Measurements from ENCODE around the gene GMPR.
A peak's percentile ranks its signal among the peaks of the same experiment; 100 is the strongest.
"Not testable (repeated sequence)": the region's sequence is repeated elsewhere in the genome, so short reads cannot be mapped to it uniquely, and the experiment has no call there.

The GMPR gene

DNA sequence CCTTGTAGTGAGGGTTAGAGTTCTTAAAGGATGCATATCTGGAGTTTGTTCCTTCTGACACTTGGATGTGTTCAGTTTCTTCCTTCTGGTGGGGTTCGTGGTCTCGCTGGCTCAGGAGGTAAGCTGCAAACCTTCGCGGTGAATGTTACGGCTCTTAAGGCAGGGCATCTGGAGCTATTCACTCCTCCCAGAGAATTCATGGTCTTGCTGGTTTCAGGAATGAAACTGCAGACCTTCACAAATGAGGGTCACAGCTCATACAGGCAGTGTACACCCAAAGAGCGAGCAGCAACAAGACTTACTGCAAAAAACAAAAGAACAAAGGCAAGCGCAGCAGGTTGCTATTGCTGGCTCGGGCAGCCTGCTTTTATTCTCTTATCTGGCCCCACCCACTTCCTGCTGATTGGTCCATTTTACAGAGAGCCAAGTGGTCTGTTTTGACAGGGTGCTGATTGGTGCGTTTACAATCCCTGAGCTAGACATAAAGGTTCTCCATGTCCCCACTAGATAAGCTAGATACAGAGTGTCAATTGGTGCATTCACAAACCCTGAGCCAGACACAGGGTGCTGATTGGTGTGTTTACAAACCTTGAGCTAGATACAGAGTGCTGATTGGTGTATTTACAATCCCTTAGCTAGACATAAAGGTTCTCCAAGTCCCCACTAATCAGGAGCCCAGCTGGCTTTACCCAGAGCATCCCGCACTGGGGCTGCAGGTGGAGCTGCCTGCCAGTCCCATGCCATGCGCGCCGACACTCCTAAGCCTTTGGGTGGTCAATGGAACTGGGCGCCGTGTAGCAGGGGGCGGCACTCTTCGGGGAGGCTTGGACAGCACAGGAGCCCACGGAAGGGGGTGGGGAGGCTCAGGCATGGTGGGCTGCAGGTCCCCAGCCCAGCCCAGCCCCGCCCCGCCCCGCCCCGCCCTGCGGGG is 12.0 kb upstream of the GMPR start:
- not testable (repeated sequence) for DNase-seq

DNA sequence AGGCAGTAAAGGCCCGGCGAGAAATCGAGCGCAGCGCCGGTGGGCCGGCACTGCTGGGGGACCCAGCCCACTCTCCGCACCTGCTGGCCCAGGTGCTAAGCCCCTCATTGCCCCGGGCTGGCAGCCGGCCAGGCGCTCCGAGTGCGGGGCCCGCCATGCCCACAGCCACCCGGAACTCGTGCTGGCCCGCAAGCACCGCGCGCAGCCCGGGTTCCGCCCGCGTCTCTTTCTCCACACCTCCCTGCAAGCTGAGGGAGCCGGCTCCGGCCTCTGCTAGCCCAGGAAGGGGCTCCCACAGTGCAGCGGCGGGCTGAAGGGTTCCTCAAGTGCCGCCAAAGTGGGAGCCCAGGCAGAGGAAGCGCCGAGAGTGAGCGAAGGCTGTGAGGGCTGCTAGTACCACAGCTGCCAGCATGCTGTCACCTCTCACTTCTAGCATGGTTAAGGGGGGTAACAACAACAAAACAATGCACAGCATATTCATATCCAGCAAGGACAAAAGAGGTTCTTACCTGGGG is 11.3 kb upstream of the GMPR start:
- DNase-seq: no peak

DNA sequence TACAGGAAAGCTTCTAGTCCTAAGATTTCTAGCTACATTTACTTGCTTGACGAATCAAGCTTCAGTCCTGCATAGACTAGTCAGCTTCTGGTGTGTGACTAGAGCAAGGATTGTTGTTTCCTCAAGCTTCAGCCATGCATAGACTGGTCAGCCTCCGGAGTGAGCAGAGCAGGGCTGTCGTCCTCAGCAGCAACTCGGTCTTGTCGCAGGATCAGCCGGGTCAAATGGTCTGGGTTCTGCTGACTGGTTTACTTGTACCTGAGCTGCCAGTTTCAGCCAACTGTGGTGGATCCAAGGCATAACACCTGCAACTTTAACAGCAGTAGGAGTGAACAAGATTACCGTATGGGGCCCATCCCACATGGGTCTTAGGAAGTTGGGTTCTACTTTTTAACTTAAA is 10.8 kb upstream of the GMPR start:
- no peak for DNase-seq

DNA sequence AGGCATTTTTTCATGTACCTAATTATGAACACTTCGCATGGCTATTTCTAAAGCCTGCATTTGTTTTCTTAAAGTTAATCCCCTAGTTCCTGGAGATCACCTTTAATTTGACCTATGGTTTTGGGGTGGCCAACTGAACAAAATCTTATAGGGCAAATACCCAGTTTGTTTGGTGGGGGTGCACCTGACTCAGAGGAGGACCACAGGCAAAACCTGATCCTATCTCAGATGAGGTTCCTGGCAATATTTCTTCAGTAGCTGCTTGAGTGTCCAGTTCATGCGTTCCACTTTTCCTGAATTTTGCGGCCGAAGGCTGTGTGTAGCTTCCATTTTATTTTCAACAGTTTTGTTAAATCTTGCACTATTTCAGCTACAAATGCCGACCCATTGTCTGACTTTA is 10.3 kb upstream of the GMPR start:
- DNase-seq: no peak

DNA sequence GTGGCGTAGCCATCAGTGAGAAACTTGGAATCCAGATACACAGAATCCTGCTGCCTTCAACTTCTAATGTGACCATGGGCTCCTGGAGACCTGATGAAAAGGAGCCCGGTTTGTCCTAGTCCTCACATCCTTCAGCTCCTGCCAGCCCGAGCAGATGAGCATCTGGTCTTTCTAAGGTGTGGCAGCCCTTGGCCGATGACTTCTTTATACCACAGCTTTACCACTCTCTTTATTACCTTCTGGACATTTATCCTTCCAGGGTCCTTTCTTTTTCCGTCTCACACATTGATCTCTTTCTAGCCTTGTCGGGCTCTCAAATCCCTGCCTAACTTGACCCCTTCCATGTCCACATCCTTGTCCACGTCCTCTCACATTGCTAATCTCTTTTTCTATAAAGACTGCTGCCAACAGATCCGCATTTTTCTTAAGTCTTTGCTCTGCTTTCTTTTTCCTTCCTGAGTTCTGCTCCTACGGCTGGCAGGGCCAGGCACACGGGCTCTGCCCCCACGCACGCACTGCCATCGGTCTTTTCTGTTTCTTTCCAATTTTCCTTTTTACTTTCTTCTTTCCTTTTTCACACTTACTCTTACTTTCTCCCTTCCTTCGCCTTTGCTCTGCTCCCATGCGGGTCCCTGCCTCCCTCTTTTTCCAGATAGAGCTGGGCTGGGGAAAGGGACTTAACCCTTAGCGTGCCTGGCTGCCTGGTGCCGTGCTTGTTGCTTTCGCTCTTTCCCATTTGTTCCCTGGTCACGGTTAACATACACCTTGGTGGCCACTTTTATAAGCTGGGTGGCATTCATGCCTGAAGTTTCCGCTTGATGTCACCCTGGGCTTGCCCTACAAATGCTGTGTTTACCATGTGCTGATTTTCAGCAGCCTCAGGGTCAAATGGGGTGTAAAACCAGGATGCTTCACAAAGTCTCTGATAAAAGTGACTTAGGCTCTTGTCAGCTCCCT is 9.4 kb upstream of the GMPR start:
- DNase-seq: no peak

DNA sequence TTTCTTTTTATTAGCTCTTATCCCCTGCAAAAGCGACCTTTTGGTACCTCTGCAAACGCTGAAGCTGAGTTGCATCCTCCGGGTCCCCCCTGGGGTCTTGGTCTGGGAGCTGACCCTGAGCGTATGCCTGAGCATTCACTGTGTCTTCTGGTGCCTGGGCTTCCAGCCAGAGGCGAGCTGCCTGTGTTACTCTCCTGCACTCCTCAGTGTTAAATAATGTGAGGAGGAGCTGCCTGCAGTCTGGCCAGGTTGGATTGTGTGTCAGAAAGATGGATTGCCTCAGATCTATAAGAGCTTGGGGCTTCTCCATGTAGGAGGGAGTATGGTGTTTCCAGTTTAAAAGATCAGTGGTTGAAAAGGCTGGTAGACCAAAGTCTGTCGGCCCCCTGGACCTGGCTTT is 8.7 kb upstream of the GMPR start:
- DNase-seq: no peak

DNA sequence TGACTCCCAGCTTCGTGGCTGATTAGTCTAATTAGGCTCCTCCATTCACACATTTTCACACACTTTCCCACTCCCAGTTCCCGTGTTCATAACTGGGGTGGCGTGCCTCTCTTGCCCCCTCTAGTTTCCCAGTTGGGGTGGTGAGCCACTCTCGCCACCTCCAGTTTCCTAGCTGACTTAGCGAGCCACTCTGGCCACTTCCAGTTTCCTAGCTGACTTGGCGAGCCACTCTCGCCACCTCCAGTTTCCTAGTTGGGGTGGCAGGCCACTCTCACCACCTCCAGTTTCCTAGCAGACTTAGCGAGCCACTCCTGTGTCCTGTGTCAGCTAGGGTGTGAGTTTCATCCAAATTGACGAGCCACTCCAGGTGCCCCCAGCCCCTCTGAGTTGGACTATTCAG is 7.4 kb upstream of the GMPR start:
- DNase-seq: no peak

DNA sequence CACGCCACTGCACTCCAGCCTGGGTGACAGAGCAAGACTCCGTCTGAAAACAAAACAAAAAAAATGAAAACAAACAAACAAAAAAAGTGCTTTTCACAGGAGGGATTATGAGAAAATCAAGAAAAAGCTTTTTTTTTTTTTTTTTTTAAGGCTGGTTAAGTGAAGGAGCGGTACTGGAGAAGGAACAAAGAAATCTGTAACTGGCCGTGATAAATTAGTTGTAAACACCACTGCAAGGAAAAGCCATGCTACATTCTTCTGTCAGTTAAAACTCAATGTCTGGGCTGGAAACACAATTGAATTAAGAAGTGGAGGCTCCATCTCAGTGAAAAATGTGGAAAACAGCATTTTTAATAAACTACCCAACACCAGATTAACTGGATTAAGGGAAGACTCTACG is 6.3 kb upstream of the GMPR start:
- DNase-seq: no peak

DNA sequence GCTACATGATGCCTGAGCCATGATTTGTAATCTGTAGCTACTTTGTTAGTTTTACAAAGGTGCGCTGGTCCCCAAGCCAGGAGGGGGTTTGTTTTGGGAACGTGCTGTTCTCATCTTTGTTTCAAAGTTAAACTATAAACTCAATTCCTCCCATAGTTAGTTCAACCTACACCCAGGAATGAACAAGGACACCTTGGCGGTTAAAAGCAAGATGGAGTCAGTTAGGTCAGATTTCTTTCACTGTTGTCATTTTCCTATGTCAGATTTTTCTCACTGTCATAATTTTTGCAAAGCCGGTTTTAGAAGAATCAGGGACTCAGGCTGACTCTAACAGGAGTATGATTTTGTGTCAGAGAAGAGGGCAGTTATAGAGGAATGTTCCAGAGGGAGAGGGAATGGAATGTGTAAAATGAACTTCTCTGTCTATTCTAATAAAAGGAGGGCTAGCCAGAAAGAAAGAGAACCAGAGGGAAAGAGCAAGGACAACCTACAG is 2.3 kb upstream of the GMPR start:
- no peak for DNase-seq

DNA sequence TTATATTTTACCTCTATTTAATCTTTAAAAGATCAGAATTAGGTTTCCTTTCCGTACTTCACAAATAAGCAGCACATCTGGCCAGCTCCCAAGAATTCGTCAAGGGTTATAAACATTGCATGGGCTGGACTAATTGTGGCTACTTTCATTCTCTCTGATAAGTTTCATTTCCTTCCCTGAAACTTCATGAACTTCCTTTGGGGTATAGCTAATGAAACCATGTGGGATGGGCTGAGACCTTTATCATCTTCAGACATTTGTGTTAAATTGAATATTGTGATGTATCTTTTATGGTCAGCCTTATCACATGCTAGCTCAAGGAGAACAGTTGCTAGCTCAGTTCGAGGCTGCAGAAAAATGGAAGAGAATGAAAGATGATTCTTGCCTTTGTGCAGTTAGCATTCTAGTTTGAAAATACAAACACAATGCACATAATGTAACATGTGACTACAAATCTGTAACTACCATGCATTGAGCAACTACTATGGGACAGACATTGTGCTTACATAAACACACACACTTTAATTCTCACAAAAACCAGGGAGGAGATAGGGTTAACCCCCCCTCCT is 1.7 kb upstream of the GMPR start:
- DNase-seq: no peak

DNA sequence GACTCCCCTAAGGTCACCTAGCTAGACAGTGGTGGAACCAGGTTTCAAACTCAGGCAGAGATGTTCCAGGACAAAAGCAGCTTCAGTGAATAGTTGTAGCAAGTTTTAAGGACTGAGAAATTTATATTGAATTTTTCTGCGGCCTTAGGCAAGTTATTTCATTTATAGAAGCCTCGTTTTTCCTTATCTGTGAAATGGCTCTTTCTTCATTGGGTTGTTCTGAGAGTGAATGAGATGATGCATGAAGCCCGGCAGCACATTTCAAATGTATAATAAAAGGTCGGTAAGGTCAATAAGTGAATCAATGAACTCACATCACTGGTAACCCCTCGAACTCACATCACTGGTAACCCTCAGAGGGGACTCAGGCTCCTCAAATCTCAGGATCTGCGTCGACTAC is 1.1 kb upstream of the GMPR start:
- no peak for DNase-seq

DNA sequence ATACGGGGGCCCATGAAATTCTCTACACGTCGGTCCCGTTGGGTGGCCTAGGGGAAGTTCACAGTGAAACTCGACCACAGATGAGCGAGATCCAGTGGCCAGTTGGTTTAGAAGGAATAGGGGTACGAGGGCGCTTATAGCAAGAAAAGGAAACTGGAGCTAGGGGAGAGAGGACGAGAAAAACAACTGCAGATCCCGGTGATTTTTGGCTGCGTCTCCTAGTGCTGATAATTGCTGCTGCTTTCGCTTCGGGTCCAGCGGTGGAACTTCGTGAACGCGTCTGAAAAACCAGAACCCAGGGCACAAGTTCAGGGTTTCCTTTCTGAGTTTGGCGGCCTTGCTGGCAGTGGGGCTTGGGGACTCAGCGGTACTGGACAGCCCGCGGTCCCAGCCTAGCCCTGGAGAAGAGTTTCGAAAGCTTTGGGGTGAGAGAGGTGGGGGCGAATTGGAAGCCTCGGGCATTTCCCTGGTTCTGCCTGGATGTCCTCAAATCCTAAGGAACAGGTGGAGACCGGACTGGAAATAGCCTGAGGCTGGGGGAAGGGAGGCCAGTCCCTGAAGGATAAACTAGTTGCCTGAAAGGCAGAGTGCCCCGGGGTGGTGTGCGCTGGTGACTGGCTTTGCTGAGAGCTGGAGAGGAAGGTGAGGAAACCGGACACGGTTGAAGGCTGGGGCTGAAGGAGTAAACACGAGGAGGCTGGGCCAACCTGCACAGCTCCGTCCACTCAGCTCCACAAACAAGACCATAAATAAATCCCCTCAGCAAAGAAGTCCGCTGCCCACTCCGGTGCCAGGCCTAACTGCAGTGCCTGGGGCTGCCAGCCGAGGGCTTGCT is 793 bp downstream of the GMPR start:
- DNase-seq: no peak

DNA sequence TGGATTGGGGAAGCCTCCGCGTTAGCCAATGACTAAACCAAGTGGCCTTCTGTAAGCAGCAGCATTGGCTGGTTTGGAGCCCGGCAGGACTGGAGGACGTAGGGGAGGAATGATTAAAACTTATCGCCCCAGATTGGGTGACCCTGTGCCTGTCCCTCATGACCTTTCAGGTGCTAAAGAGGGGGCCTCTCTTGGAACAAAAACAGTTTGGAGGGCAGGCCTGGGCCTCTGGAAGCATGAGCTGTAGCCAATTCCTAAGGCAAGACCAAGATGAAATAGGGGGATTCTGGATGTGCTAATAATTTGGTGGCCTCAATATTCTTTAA is 1.4 kb downstream of the GMPR start:
- DNase-seq: peak; percentile 11

DNA sequence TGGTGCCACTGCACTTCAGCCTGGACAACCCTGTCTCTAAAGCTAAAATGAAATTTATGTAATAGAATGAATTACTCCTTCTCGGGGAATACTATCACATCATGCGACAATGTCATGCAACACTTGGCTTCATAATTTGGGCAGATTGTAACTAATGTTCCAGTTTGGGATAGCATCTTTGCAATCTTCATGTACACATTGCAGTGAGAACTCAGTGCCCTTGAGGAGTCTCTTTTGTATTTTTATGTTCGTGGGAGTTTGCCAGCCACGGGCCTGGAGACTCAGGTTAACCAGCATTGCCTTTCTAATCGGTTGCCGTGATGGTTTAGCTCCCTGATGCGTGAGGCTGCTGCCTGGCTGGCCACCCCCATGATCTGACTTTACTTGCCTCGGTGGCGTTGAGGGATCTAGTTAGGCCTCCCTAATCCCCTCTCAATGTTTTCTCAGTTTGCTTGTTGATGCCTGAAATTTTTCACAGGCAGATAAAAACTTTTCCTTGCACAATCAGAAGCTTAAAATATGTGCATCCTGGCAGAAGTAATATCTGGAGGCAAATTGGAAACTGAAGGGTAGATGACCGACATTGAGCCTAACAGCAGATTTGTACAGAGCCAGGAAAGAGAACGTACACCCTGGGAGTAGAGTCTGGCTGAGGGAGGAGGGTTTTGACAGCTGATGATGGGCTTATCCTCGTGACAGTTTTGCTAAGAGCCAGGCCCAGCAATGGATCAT is 2.4 kb downstream of the GMPR start:
- DNase-seq: no peak

DNA sequence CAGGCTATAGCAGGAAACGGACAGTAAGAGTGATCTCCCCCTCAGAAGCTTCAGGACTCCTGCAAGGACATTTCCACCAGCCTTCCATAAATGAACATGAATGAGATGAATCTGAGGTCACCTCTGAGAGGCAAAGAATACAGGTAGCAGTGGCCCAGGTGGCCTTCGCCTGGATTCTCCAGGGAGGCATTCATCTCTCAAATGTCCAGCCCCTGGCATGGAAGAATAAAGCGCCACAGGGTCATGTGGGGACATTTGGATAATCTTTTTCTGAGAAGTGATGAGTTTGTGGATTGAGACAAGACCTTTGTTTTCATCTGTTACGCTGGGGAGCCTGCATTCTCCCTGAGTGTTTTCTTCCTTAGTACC is 2.9 kb downstream of the GMPR start:
- DNase-seq: no peak

DNA sequence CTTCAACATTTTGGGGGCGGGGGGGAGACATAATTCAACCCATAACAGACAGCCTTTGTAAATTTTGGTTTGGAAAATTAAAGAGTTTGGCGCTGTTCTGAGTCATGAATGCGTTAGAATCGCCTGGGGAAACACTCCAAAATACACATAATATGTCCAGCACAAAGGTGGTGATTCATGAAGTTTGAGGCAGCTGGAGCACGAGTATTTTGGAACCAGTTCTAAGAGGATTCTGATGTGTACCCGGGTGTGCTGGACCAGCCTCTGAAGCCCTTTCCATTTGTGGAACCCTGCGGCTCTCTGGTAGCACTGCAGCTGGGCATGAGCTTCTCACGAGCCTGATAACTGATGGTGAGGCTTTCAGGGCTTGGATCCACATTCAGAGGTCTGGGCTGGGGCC is 4.7 kb downstream of the GMPR start:
- DNase-seq: no peak

DNA sequence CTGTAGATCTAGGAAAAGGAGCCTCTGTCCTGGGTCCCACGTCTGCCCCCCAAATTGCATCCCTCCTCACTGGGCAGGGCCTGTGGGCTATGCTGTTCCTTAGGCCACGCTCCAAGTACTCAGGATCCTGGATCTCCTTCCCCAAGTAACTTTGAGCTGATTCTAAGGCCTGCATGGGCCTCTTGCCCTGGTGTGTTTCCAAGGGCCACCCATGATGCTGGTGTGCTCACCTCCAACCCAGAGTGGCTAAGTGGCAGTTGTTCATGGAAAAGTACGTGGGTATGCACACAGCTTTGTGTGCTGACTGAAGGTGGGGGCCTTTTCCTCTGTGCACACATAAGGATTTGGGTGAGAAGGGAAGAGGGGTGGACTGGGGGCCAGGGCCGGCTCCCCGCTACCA is 5.3 kb downstream of the GMPR start:
- no peak for DNase-seq

DNA sequence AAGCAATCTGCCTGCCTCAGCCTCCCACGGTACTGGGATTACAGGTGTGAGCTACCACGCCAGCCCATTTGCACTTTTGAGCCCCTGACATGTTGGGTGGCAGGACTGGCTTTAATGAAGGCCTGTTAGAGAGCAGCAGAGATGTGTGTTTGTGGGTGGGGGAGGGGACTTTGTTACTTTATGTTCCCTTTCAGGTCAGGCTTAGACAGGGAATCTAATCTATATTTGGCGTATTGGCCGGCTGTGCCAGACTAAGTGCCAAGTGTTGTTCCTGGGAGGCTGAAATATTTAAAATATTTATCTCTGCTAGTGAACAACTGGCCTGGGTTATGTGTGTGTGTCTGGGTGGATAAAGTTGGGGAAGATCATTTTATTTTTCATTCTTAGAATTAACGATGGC is 6.1 kb downstream of the GMPR start:
- no peak for DNase-seq

DNA sequence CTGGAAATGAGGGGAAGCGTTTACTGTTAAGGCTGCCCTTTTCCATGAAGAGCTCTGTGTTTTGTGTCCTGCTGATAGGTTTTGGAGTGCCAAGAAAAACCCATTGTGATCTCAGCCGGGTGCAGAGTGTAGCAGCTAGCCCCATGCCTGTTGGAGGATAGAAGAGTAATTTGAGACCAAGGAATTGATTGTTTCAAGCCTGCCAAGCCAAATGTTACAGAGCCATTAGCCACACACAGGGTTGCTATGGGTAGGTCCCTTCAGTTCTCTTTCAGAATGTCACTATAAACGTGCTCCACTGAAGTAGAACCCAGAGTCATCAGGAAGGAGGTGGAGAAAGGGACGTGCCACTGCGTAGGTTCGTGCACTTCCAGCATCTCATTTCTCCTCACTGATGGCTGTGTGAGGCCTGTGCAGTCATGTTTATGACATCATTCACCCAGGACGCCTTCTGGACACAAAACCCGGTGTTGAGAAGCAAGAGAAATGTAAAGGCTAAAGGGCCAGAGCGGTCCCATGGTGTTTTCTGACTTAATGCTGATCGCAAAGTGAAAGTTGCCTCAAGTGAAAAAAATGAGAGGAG is 6.6 kb downstream of the GMPR start:
- DNase-seq: no peak

DNA sequence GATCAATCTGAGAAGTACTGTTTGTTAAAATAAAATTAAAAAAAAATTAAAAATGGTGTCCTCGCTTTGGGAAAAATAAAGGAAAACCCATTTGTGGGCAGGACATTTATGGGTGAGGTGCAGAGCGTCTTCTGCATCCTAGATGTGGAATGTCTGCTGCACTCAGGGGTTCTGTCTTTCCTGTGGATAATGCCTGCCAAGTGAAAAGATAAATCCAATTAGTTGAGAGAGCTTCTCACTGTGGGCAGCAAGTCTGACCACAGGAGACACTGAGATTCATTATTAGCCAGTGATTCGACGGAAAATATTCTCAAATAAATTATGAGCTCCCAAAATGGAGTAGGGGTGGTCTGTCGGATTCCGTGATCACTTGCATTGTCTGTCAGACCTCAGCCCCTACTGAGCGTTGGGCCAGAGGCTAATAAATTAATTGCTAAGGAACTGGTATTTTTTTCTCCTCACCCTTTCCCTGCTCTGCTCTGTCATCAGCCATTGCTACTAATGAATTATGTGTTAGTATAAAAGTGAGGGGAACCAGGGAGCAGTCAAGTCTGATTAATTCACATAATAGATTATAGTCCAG is 10.0 kb downstream of the GMPR start:
- no peak for DNase-seq

DNA sequence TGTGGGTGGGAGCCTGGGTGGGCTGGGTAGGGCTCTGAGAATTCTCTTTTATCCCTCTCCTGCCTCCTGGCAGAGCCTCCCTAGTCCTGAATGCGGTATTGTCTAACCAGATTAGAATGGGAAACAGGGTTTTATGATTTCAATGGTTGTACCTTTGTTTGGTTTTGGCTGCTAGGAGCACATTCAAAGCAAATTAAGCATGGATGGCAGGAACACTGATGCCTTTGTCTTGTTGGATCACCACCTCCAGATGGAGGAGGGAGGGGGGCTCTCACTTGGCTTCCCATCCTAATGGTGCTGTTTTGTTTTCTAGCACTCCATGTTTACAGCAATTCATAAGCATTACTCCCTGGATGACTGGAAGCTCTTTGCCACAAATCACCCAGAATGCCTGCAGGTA is 11.6 kb downstream of the GMPR start:
- DNase-seq: no peak

Measured in CD4-positive, alpha-beta T cell treated with Interleukin-21 for 1 hour (primary cell).